Measurements from ENCODE around the gene TP53AIP1.

The TP53AIP1 gene

GRCh38 chr11:128891913-128892398 lies 50.7 kb downstream of the TP53AIP1 start:
- Mint-ChIP-seq H3K9me3 (no peaks in the 10 kb centered on the region), H3K27me3 (peaks cover 52% of the 10 kb centered on the region), H3K4me1 (ENCODE audit: low read depth) (peaks cover 27% of the 10 kb centered on the region), H3K36me3 (ENCODE audit: low read depth) (no peaks in the 10 kb centered on the region), H3K27ac (peak overlapping the region; percentile 37), H3K4me3 (peak overlapping the region; percentile 73)
- intact Hi-C loops (cut with micrococcal nuclease), result loop anchor here (2.0 kb wide), 1 partner anchor 15 kb away; no protein-coding TSS in a partner anchor

GRCh38 chr11:128890543-128891368 lies 51.9 kb downstream of the TP53AIP1 start, which contains the start of gene KCNJ5:
Gene KCNJ5, plus strand, starts transcription at chr11:128891356. Its CDS starts 19,918 bp downstream, at chr11:128911274.
- H3K27ac Mint-ChIP-seq, result peak within 1 kb of the TSS; percentile 37

GRCh38 chr11:128890216-128890542 lies 52.5 kb downstream of the TP53AIP1 start:
- Mint-ChIP-seq H3K4me1 (ENCODE audit: low read depth) (peaks cover 35% of the 10 kb centered on the region), H3K27ac (no peak overlapping the region), H3K9me3 (no peaks in the 10 kb centered on the region), H3K4me3 (peak overlapping the region; percentile 73), H3K27me3 (peaks cover 48% of the 10 kb centered on the region), H3K36me3 (ENCODE audit: low read depth) (no peaks in the 10 kb centered on the region)
- intact Hi-C loops (cut with micrococcal nuclease), result loop anchor here (2.0 kb wide), 1 partner anchor 17 kb away; no protein-coding TSS in a partner anchor

More at GRCh38 chr11:128890543-128891368, 51.9 kb downstream of the TP53AIP1 start, which contains the start of gene KCNJ5:
- Mint-ChIP-seq H3K4me3 (peak within 1 kb of the TSS; percentile 73), H3K36me3 (ENCODE audit: low read depth) (no peaks in the 10 kb centered on the region), H3K9me3 (no peaks in the 10 kb centered on the region), H3K27me3 (peaks cover 50% of the 10 kb centered on the region), H3K4me1 (ENCODE audit: low read depth) (peaks cover 35% of the 10 kb centered on the region)
- intact Hi-C loops (cut with micrococcal nuclease), result loop anchor here (2.0 kb wide), 1 partner anchor 16 kb away; no protein-coding TSS in a partner anchor

DNA sequence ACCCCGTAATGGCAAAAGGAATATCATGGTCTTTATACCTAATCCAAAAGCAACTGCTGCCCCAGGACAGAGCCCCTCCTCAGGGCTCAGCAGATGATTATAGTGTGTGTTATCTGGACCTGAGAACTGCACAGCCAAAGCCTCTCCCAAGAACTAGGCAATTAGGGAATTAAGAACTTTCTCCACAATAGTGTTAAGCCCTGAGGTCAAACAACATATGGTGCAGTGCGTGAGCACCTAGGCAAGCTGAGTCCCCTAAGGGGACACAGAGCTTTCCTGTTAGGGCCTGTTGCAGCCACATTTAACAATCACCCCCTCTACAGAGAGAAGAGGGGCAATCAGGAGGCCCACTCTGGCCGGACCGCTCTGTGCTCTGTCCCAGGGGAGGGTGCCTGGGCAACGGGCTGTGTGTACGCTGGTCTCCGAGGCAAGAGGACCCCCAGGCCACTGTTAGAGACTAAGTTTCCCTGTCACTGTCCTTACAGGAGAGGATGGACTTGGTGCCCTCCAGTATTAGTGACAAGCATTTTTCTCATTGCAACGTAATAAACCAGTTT lies 52.9 kb downstream of the TP53AIP1 start:
- Mint-ChIP-seq H3K27ac (no peak overlapping the region), H3K4me3 (no peak overlapping the region), H3K36me3 (ENCODE audit: low read depth) (no peaks in the 10 kb centered on the region), H3K4me1 (ENCODE audit: low read depth) (peaks cover 35% of the 10 kb centered on the region), H3K27me3 (peaks cover 48% of the 10 kb centered on the region), H3K9me3 (no peaks in the 10 kb centered on the region)
- intact Hi-C loops (cut with micrococcal nuclease), result loop anchor here (2.0 kb wide), 1 partner anchor 17 kb away; no protein-coding TSS in a partner anchor

GRCh38 chr11:128888034-128888985 lies 54.4 kb downstream of the TP53AIP1 start:
- Mint-ChIP-seq H3K27me3 (peaks cover 51% of the 10 kb centered on the region), H3K4me3 (no peak overlapping the region), H3K4me1 (ENCODE audit: low read depth) (peaks cover 35% of the 10 kb centered on the region), H3K9me3 (no peaks in the 10 kb centered on the region), H3K27ac (peak overlapping the region; percentile 43), H3K36me3 (ENCODE audit: low read depth) (no peaks in the 10 kb centered on the region)
- intact Hi-C loops (cut with micrococcal nuclease), result no loop called here

- intact Hi-C loops (cut with micrococcal nuclease), result loop anchor here (2.0 kb wide), 1 partner anchor 62 kb away; no protein-coding TSS in a partner anchor
- H3K27me3 Mint-ChIP-seq, result peaks cover 43% of the 10 kb centered on the region
Measured at GRCh38 chr11:128886406-128887124, 56.1 kb downstream of the TP53AIP1 start.

More at GRCh38 chr11:128886406-128887124, 56.1 kb downstream of the TP53AIP1 start:
- no peak overlapping the region for H3K27ac Mint-ChIP-seq
- H3K4me3 Mint-ChIP-seq, result no peak overlapping the region
- no peaks in the 10 kb centered on the region for H3K9me3 Mint-ChIP-seq
- H3K4me1 Mint-ChIP-seq (ENCODE audit: low read depth), result peaks cover 26% of the 10 kb centered on the region
- no peaks in the 10 kb centered on the region for H3K36me3 Mint-ChIP-seq (ENCODE audit: low read depth)

Data from dendritic cell treated with granulocyte-macrophage colony-stimulating factor and Interleukin-4, amounts not matched to agents 40 ng/mL and 50 ng/mL, for 4 days (primary cell).